IMR-90 (cell line): Measurements from ENCODE around the gene PATJ. TPM values are rescaled to one million over a fixed set of nuclear protein-coding genes. Genes with fewer than 3 reads are reported as not detected.

Source experiments
- ATAC-seq: fragments of 200-7000 bp; cut with Tn5 transposase; 2 replicates; pipeline ENCODE4 v1.9.1; 2020; ENCODE audit warnings: low read depth, mild to moderate bottlenecking, moderate library complexity
- BruUV-seq: library from RNA; stranded (reverse); fragments of 400-500 nt; replicated peaks from 2 replicates; lab custom pipeline; 2021; lab: Mats Ljungman, UMichigan
- CTCF ChIA-PET: fragments of 300-600 bp; formaldehyde crosslinking; extraction: SDS; loops from one replicate; lab custom pipeline; 2021; ENCODE audit warnings: antibody characterized with exemption; lab: Yijun Ruan, JAX
- POLR2A ChIA-PET: fragments of 300-600 bp; sonication (Branson Sonifier 250); formaldehyde crosslinking; loops from one replicate; lab custom pipeline; 2022; ENCODE audit warnings: antibody characterized with exemption; ENCODE audit not compliant: unreplicated experiment; lab: Charles Lee
- DNase-seq: peaks from one replicate; pipeline ENCODE4 v3.0.0; 2013
- H2AFZ ChIP-seq: replicated peaks from 2 replicates; pipeline ENCODE3; 2013; ENCODE audit warnings: low read length, mild to moderate bottlenecking; ENCODE audit not compliant: poor library complexity
- H2AK5ac ChIP-seq: 2 replicates; pipeline ENCODE4 v1.6.1; 2013; ENCODE audit warnings: low read depth, low read length, inconsistent platforms
- H2AK9ac ChIP-seq: replicated peaks from 2 replicates; pipeline ENCODE3; 2013; ENCODE audit warnings: mild to moderate bottlenecking, low read depth, low read length, moderate library complexity; ENCODE audit not compliant: poor library complexity
- H2BK120ac ChIP-seq: 2 replicates; pipeline ENCODE4 v1.6.1; 2013; ENCODE audit warnings: low read depth, low read length, inconsistent platforms
- H2BK15ac ChIP-seq: 3 replicates; pipeline ENCODE4 v1.6.1; 2013; ENCODE audit warnings: low read depth, low read length, inconsistent platforms
- H2BK20ac ChIP-seq: 2 replicates; pipeline ENCODE4 v1.6.1; 2013; ENCODE audit warnings: low read depth, mild to moderate bottlenecking, inconsistent platforms, low read length, moderate library complexity
- H2BK5ac ChIP-seq: 2 replicates; pipeline ENCODE4 v1.6.1; 2013; ENCODE audit warnings: mild to moderate bottlenecking, low read depth, low read length, inconsistent platforms; ENCODE audit not compliant: poor library complexity, severe bottlenecking
- H3K14ac ChIP-seq: replicated peaks from 2 replicates; pipeline ENCODE4 v1.6.1; 2013; ENCODE audit warnings: low read depth, low read length, inconsistent platforms
- H3K18ac ChIP-seq: 2 replicates; pipeline ENCODE4 v1.6.1; 2013; ENCODE audit warnings: low read depth, low read length, control low read depth
- H3K23ac ChIP-seq: 2 replicates; pipeline ENCODE4 v1.6.1; 2013; ENCODE audit warnings: low read depth, low read length, inconsistent platforms
- H3K27ac ChIP-seq: 2 replicates; pipeline ENCODE4 v1.5.1; 2013; ENCODE audit warnings: mild to moderate bottlenecking, control low read depth, low read length; ENCODE audit not compliant: insufficient read depth
- H3K27me3 ChIP-seq: 2 replicates; pipeline ENCODE4 v1.6.1; 2013; ENCODE audit warnings: low read length; ENCODE audit not compliant: control insufficient read depth, insufficient read depth
- H3K36me3 ChIP-seq: 2 replicates; pipeline ENCODE4 v1.6.1; 2013; ENCODE audit warnings: low read length, mixed read lengths; ENCODE audit not compliant: control insufficient read depth, insufficient read depth
- H3K4ac ChIP-seq: 2 replicates; pipeline ENCODE4 v1.6.1; 2013; ENCODE audit warnings: low read depth, low read length, inconsistent platforms
- H3K4me1 ChIP-seq: 2 replicates; pipeline ENCODE4 v1.6.1; 2013; ENCODE audit warnings: low read length, mixed read lengths; ENCODE audit not compliant: control insufficient read depth, insufficient read depth
- H3K4me2 ChIP-seq: 2 replicates; pipeline ENCODE4 v1.6.1; 2013; ENCODE audit warnings: low read depth, mild to moderate bottlenecking, control low read depth, low read length, moderate library complexity
- H3K4me3 ChIP-seq: 2 replicates; pipeline ENCODE4 v1.5.1; 2013; ENCODE audit warnings: low read depth, mild to moderate bottlenecking, control low read depth, low read length, moderate library complexity; ENCODE audit not compliant: insufficient read depth
- H3K56ac ChIP-seq: 2 replicates; pipeline ENCODE4 v1.6.1; 2013; ENCODE audit warnings: low read length, inconsistent platforms; ENCODE audit not compliant: insufficient read depth; ENCODE audit errors: extremely low read depth
- H3K79me1 ChIP-seq, 2 experiments: 2 replicates each; pipeline ENCODE4 v1.6.1; 2013; ENCODE audit warnings: low read length in 2 of 2, inconsistent platforms in 1 of 2, low read depth in 1 of 2
- H3K9ac ChIP-seq: 2 replicates; pipeline ENCODE4 v1.6.1; 2013; ENCODE audit warnings: low read depth, low read length, control low read depth
- H3K9me1 ChIP-seq: 2 replicates; pipeline ENCODE4 v1.6.1; 2013; ENCODE audit warnings: low read length, inconsistent platforms; ENCODE audit not compliant: insufficient read depth
- H3K9me3 ChIP-seq: 2 replicates; pipeline ENCODE4 v1.6.1; 2013; ENCODE audit warnings: low read length; ENCODE audit not compliant: control insufficient read depth, insufficient read depth
- H4K20me1 ChIP-seq: 2 replicates; pipeline ENCODE4 v1.6.1; 2013; ENCODE audit warnings: low read length, inconsistent platforms; ENCODE audit not compliant: insufficient read depth
- H4K5ac ChIP-seq: 2 replicates; pipeline ENCODE4 v1.6.1; 2013; ENCODE audit warnings: mild to moderate bottlenecking, low read depth, low read length, control low read depth
- H4K8ac ChIP-seq, 2 experiments: 2 replicates each; pipeline ENCODE4 v1.6.1; 2013; ENCODE audit warnings: low read depth in 2 of 2, low read length in 2 of 2, control low read depth in 1 of 2, inconsistent platforms in 1 of 2
- H4K91ac ChIP-seq: 2 replicates; pipeline ENCODE4 v1.6.1; 2013; ENCODE audit warnings: low read depth, low read length, inconsistent platforms; ENCODE audit not compliant: insufficient read depth
- CEBPB ChIP-seq: IDR thresholded peaks from 2 replicates; pipeline ENCODE4 v1.6.1; 2012; ENCODE audit warnings: low read depth, low read length, improper control_type of control experiment
- MAFK ChIP-seq: IDR thresholded peaks from 2 replicates; pipeline ENCODE4 v1.6.1; 2012; ENCODE audit warnings: low read depth, low read length, improper control_type of control experiment
- SMC3 ChIP-seq: fragments of 150-350 bp; IDR thresholded peaks from 2 replicates; pipeline ENCODE4 v1.6.1; 2016; ENCODE audit warnings: low read depth, mild to moderate bottlenecking, antibody characterized with exemption, low read length, moderate library complexity
- WGBS, 2 experiments: methylation state at CpG; one replicate each; pipeline versions ENCODE4 v1.1.5 to v1.1.7; 2013; ENCODE audit warnings: missing lambda C conversion rate in 2 of 2; ENCODE audit not compliant: insufficient read length in 1 of 2; ENCODE audit errors: extremely low coverage in 2 of 2; 5-methylcytosine and 5-hydroxymethylcytosine counted together
- dilution Hi-C: fragments of 300-500 bp; cut with HindIII; formaldehyde crosslinking; loops from one replicate; pipeline ENCODE4 v1.14.3; 2018; ENCODE audit warnings: low sequenced_read_pairs; ENCODE audit not compliant: unreplicated experiment
- in situ Hi-C: fragments of 300-500 bp; cut with MboI; formaldehyde crosslinking; loops from 3 replicates; pipeline ENCODE4 v1.14.3; 2019; ENCODE audit warnings: low sequenced_read_pairs, inconsistent platforms, mixed read lengths
- intact Hi-C: fragments of 100-400 bp; cut with micrococcal nuclease; formaldehyde crosslinking; loops from 2 replicates; pipeline ENCODE4 v1.10.0; 2022
- polyA plus RNA-seq, 3 experiments: library from polyadenylated mRNA; depleted of rRNA; stranded (reverse); fragments of >200 nt; gene quantifications; 2 replicates each; pipeline ENCODE4 v1.2.3, GENCODE V29; 2012; ENCODE audit warnings: low replicate concordance in 1 of 3
- total RNA-seq: library from RNA; depleted of rRNA; stranded (reverse); fragments of >200 nt; gene quantifications from 2 replicates; pipeline ENCODE4 v1.2.3, GENCODE V29; 2012

PATJ gene
- total and polyA plus RNA-seq, 2 of the 4 experiments (the other 2 are of a cell fraction): 2.0 to 3.4 TPM

DNA sequence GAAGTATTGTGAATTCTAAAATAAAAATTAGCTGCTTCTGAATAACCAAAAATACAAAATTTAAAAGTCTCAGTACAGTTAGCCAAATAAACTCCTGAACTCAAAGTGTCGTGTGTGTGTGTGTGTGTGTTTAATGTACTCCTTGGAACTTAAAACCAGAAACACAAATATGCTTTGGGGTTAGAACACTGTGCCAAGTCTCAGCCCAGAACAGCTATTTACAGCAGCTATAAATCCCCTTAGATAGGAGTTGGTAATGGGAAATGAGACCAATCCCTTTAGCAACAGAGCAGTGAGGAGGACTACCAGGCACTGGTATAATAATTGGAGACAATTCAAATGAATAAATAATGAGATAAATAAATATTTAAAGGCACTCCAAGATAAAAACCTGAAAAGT is 83.1 kb downstream of the PATJ start:
- Histone ChIP-seq H3K4ac (no peak overlapping the region), H4K91ac (no peak overlapping the region), H2AK9ac (no peak overlapping the region), H3K14ac (no peak overlapping the region), H3K27ac (no peak overlapping the region), H3K9me3 (no peaks in the 10 kb centered on the region), H3K23ac (no peak overlapping the region), H3K9me1 (no peaks in the 10 kb centered on the region), H4K5ac (no peak overlapping the region), H3K9ac (no peak overlapping the region), H2BK120ac (no peak overlapping the region), H2BK15ac (no peak overlapping the region), H3K4me2 (no peak overlapping the region), H3K18ac (no peak overlapping the region), H2BK5ac (no peak overlapping the region), H3K4me3 (no peak overlapping the region), H4K20me1 (no peaks in the 10 kb centered on the region), H3K56ac (no peak overlapping the region), H3K36me3 (no peaks in the 10 kb centered on the region), H3K4me1 (no peaks in the 10 kb centered on the region), H4K8ac (no peak overlapping the region), H3K27me3 (no peaks in the 10 kb centered on the region), H2AFZ (no peak overlapping the region), H3K79me1 (no peaks in the 10 kb centered on the region), H2BK20ac (no peak overlapping the region), H2AK5ac (no peak overlapping the region)
- no peak for ATAC-seq
- ChIA-PET POLR2A (no interaction called here), CTCF (interaction anchor here (0.8 kb wide), 1 partner anchor 23 kb away, joined by 3 read pairs; no protein-coding TSS in a partner anchor)
- intact Hi-C loops (no loop called here), in situ Hi-C loops (no loop called here), dilution Hi-C loops (no loop called here)
- BruUV-seq: no TSS peak
- TF ChIP-seq SMC3 (no peak), CEBPB (no peak), MAFK (no peak)
- no CpG with 5 or more reads among the region's 1 CpG for WGBS, 2 experiments
- DNase-seq: no peak
